ENCODE results near the gene CMTM4. TPM values are rescaled to one million over a fixed set of nuclear protein-coding genes. Genes with fewer than 3 reads are reported as not detected.
A peak's percentile ranks its signal among the peaks of the same experiment; 100 is the strongest.
"Not testable (repeated sequence)": the region's sequence is repeated elsewhere in the genome, so short reads cannot be mapped to it uniquely, and the experiment has no call there.

Gene CMTM4
- total RNA-seq, 1 experiment from 2014 or later = 35.0 TPM

DNA sequence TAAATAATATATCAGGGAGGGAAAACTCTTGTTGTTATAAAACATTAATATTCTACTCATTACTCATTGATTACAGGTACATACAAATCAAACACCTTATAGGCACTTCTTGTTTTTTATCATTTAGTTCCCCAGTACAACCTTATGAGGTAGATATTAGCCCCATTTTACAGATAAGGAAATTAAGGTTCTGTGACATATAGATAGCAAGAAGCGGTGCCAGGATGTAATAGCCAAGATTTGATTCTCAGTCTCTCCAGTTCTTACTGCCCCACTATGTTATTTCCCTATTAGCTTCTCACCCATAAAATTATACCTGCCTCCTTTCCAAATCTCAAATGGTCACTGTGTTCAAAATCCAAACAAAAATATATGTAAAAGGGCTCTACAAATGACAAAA is 55.2 kb downstream of the CMTM4 start:
- DNase-seq (ENCODE audit: low spot score) = no peak

DNA sequence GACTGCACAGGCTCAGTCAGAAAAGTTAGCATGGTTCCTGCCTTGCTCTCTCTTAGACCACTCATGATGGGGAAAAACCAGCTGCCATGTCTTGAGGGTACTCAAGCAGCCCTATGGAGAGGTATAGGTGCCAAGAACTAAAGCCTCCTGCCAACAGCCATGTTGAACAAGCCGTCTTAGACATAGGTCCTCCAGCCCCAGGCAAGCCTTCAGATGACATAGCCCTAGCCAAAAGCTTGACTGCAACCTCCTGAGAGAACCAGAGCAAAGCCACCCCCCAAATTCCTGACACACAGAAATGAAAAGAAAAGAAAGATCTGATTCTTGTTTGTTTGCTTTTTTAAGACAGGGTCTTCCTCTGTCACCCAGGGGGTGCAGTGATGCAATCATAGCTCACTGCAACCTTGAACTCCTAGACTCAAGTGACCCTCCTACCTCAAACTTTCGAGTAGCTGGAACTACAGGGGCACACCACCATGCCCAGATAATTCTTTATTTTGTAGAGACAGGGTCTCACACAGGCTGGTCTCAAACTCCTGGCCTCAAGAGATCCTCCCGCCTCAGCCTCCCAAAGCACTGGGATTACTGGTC is 55.7 kb downstream of the CMTM4 start:
- no peak for DNase-seq (ENCODE audit: low spot score)

DNA sequence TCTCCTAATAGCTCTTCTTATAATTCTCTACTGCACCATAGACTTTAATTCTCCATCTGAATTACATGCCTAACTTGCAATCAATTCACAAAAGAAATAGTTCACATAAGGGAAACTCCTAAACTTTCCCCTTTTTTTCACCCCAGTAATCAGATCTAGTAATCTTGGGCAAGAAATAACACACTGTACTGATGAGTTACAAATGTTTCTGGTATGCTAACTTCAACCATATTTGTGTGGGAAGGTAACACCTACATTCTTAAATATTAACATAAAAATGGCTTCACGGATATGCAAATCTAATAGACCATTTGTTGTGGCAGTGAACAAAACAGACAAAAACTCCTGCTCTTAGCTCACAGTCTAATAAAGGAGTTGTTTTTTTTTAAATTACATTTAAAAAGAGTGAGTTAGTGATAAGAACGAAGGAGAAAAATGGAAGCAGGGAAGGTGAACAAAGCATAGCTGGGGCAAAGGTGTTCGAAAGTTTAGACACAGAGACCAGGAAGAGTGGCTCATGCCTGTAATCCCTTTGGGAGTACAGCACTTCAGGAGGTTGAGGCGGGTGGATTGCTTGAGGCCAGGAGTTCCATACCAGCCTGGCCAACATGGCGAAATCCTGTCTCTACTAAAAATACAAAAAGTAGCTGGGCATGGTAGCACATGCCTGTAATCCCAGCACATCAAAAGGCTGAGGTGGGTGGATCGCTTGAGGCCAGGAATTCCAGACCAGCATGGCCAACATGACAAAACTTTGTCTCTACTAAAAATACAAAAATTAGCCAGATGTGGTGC is 57.3 kb downstream of the CMTM4 start:
- no peak for DNase-seq (ENCODE audit: low spot score)

DNA sequence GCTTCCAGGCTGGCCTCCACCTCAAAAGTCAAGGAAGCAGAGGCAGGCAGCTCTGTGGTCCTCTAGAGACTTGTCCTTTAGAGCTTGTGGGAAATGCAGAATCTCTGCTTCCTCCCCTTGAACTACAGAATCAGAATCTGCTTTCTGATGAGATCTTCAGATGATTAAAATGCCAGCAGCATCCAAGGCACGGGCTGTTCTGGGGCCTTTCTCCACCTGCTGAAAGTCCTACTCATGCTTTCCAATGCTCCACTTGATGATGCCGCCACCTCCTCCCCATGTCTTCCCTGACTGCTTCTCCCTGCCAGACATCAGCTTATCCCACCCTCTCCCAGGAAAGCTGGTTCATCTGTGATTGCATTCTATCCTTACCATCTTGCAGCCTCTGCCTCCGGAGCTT is 58.7 kb downstream of the CMTM4 start:
- DNase-seq (ENCODE audit: low spot score) = no peak

DNA sequence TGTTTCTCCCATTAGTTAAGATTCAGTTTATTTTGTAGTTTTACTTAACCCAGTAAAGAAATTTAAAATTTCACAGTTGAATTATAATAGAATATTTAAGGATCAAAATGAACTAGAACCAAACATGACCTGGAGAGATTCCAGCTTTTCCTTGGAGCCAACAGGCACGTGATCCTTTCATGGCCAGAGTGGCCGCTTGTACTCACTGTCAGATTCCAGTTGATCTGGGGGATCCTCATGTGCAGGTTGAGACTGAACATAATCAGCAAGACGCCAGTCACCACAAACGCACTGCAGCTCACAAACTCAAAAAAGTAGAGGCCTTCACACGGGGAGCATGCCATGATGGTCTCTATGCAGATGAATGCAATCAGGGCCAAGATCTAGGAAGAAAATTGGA is 60.3 kb downstream of the CMTM4 start:
- DNase-seq (ENCODE audit: low spot score) = no peak

DNA sequence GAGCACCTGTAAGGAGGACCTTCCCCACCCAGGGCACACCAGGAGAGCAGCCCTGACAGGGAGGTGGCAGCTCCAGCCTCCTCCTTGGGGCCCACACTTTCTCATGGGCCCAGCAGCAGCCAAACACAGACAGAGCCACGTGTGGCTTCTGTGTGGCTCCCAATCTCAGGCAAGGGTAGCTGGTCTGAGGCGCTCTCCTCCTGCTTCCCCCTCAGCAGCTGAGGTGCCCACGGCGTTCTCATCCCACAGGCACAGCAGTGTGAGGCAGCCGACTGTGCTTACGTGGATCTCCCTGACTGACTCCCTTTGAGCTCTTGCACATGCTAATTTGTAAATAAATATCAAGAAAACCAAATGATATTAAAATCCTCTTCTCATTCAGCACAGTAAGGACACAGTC is 61.1 kb downstream of the CMTM4 start:
- no peak for DNase-seq (ENCODE audit: low spot score)

DNA sequence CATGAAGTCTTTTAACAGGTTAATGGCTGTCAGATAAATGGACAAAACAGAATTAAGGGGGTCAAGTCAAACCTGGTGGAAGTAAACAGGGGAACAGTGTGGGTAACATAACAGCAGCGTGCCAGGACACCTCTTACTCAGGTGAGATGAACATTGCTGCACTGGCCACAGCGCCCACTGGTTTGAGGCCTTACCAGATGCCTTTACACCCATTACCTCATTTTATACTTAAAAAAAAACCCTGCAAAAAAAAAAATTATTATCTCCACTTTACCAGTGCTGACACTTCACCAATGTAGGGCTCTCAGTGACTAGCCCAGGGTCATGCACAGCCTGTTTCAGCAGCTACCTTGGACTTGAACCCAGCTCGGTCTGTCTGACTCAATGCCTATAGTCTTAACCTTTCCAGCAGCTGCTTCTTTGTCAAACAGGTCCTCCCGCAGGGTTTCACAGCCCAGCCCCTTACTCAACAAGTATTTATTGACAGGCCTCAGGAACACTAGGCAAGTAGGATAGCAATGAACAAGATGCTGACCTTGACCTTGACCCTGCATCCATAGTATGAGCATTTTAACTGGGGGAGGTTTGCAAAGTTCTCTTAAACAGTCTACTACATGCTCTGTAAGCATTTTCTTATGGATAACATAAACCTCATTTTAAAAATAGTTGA is 61.9 kb downstream of the CMTM4 start:
- no peak for DNase-seq (ENCODE audit: low spot score)

DNA sequence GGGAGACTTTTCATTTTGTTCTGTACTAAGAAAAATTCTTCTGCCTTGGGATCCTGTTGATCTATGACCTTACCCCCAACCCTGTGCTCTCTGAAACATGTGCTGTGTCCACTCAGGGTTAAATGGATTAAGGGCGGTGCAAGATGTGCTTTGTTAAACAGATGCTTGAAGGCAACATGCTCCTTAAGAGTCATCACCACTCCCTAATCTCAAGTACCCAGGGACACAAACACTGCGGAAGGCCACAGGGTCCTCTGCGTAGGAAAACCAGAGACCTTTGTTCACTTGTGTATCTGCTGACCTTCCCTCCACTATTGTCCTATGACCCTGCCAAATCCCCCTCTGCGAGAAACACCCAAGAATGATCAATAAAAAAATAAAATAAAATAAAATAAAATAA is 65.0 kb downstream of the CMTM4 start:
- not testable (repeated sequence) for DNase-seq (ENCODE audit: low spot score)

DNA sequence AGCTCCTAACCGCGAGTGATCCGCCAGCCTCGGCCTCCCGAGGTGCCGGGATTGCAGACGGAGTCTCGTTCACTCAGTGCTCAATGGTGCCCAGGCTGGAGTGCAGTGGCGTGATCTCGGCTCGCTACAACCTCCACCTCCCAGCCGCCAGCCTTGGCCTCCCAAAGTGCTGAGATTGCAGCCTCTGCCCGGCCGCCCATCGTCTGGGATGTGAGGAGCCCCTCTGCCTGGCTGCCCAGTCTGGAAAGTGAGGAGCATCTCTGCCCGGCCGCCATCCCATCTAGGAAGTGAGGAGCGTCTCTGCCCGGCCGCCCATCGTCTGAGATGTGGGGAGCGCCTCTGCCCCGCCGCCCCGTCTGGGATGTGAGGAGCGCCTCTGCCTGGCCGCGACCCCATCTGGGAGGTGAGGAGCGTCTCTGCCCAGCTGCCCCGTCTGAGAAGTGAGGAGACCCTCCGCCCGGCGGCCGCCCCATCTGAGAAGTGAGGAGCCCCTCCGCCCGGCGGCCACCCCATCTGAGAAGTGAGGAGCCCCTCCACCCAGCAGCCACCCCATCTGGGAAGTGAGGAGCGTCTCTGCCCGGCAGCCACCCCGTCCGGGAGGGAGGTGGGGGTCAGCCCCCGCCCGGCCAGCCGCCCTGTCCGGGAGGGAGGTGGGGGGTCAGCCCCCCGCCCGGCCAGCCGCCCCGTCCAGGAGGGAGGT is 65.8 kb downstream of the CMTM4 start:
- DNase-seq (ENCODE audit: low spot score) = not testable (repeated sequence)

DNA sequence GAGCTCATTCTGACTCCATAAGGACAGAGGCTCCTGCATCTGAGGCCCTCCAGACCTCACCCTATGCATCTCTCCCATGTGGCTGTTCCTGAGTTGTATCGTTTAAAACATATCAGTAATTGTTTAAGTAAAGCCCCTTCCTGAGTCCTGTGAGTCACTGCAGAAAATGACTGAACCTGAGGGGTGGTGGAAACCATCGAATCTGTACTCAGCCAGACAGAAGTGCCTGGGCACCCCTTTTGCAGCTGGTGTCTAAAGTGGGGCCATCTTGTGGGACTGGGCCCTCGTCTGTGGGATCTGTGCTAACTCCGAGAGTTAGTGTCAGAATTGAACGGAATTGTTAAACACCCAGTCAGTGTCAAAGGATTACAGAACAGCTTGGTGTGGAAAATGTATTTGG is 66.7 kb downstream of the CMTM4 start:
- no peak for DNase-seq (ENCODE audit: low spot score)

DNA sequence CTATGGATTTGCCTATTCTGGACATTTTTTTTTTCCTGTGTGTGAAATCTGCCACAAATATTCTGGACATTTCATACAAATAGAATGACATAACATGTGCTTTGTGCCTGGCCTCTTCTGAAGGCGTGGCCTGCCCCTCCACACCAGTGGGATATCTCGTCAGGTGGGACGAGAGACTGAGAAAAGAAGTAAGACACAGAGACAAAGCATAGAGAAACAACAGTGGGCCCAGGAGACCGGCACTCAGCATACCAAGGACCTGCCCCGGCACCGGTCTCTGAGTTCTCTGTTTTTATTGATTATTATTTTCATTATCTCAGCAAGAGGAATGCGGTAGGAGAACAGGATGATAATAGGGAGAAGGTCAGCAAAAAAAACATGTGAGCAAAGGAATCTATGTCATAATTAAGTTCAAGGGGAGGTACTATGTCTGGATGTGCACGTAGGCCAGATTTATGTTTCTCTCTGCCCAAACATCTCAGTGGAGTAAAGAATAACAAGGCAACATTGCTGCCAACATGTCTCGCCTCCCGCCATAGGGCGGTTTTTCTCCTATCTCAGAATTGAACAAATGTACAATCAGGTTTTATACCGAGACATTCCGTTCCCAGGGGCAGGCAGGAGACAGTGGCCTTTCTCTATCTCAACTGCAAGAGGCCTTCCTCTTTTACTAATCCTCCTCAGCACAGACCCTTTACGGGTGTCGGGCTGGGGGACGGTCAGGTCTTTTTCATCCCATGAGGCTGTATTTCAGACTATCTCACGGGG is 68.7 kb downstream of the CMTM4 start:
- DNase-seq (ENCODE audit: low spot score) = not testable (repeated sequence)

DNA sequence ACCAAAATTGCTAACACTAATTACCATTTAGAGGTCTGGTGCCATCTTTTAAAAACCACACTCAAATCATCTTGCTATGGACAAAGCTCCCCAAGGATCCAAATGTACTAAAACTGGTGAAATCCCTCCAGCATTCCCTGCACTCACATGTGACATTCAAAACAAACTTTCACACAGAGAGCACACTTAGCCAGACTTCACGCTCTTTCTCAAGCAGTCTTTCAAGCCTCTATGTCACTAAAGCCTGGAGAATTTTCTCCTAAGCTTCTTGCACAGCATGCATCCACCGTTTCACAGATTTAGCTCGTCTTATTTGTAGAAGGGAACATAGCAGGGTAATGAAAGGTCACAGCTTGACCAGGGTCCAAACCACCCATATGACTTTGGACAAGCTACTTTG is 72.8 kb downstream of the CMTM4 start:
- no peak for DNase-seq (ENCODE audit: low spot score)

DNA sequence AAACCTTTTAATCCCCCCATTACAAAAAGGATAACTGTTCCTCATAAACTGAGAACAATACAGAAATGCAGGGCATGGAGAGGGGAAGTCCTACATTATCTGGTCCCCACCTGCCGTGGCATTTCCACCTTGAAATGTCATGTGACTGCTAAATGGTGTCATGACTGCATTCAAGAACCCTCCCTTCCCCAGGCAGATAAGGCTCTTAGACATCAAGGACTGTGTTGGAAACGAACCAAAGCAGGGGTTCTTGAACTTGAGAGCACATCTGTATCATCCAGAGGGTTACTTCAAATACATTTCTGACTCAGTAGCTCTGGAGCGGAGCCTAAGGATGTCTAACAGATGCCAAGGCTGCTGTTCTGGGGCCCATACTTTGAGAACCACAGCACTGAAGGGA is 73.7 kb downstream of the CMTM4 start:
- DNase-seq (ENCODE audit: low spot score) = no peak

DNA sequence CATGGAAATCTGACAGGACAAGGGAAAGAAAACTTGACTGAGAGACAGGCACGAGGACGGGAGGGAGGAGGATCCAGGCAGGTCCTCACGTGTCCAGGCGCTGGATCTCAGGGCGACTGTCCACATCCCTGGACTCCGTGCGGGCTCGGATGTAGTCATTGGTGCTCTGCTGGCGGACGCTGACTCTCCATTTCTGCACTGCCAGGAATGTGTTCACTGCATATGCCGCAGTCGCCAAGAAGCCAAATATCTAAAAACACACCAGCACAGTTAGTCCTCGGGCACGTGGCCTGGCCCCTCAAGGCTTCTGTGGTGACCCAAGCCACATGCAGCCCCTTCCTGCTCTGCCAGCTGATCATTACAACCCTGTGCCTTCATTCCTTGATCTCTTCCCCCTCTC is 74.6 kb downstream of the CMTM4 start:
- DNase-seq (ENCODE audit: low spot score) = no peak

DNA sequence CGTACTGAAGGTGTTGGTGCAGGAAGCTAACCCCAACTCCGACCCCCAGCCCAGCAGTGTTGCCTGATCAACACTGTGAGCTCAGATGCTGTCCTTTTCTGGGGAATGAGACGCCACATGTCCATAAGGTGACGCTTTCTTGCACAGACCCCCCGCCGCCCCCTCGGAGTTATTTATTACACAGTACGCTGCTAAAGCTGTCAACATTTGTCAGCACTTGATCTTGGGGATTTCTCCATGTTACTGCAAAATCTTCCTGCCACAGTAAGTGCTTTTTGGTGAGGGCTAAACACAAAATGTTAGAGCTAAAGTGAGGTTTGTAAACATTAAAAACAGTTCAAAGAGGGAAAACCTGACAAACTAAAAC is 76.1 kb downstream of the CMTM4 start:
- DNase-seq (ENCODE audit: low spot score) = no peak

DNA sequence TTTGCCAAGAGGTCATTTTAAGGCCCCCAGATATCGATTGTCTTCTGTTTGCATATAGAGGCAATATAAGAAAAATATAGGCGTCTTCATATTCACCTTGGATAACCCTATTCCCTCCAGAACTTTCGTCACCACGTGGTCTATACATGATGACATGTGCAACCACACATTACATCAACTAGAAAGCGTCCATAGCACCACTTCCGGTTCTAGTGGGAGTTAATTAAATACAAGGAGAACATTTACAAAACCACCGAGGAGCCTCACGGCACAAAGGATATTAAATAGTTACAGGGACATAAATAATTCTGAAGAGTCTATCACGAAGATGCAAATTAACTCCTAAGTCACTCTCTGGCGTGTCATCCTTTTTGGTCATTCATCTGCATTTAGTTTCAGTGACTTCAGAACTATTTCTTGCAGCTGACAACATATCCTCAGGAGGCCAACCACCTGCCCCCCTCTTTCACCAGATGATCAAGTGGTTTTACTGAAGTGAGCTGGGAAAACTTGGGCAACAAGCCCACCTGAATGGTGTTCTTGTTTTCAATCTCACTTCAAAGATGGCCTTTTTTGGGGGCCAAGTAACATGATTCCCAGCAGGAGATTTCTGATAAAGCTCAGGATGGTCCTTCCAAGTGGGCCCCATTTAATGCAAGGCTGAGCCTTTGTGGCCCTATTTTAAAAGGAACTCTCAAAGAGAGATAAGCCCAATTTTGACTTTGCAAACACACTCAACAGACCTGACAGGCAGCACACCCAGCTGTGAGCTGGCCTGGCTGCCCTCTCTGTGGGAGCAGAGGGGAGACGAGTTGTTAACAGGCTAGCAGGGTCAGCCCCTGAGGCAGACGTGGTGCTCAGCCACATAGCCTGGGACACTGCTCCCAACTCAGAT is 76.8 kb downstream of the CMTM4 start:
- DNase-seq (ENCODE audit: low spot score) = peak; percentile 73

DNA sequence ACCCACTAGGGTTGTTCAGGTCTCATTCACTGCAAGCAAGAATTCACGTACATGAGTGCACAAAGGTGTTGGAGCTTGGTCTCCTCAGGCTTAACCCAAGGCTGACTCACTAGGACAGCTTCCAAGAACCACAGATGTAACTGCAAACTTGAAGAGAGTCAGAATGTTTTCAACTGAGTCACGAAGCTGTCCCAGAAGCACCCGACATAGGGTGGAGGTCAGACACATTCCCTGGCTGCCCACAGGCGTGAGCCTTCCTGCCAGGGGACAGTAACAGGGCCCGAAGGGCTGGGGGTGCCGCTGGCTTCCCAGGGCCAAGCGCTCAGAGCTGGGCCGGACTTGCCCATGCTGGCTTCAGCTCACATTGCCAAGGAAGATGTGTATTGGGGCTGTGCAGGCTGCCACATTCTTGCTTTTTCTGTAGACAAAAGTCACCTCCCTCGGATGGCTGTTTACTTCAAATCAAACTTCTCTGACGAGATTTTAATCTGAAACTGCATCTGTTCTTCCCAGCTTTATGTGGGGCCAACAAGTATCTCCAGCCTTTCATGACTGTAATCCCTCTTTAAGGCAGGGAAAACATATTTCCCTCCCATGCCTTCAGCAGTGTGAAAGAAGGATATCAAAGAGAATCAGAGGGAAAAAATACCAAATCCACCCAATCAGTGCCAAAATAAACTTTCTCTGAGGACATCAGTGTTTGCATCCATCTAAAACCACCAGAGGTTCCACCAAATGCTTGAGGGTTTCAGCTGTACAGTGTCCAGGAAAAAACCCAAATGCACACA is 77.8 kb downstream of the CMTM4 start:
- peak; percentile 94 for DNase-seq (ENCODE audit: low spot score)

DNA sequence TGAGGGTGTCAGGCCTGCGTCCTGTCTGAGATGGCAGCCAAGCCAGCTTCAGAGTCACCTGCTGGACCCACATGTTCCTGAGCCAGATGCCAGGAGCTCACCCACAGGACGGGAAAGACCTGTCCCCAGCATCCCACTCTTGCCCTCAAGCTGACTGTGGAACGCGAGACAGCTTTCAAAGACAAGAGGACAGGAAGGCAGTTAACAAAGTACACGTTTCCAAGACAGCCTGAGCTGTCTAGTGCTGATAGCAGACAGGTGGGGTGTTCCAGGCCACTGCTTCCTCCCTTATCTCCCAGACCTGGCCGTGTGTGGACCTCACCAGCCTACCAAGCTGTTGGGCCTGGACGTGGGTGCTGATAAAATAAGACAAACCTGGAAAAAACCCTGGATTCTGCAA is 78.8 kb downstream of the CMTM4 start:
- no peak for DNase-seq (ENCODE audit: low spot score)

DNA sequence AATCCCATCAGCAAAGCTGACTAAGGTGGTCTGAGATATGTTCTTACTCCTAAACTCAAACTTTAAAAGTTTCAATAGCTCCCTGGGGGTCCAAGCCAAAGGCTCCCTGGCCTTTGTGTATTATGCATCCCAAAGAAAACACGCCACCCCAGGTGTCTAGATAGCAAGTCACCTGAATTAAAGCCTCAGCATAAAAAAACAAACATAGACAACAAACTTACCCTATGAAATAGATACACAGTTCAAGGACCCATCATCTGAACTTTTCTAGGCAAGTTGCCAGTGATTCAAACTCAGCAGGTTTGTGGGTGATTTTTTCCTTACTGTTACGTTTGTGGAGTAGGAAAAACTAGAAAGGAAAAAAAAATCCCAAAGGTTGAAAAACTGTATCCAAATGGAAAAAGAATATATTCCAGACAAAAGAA is 79.5 kb downstream of the CMTM4 start:
- DNase-seq (ENCODE audit: low spot score) = no peak

DNA sequence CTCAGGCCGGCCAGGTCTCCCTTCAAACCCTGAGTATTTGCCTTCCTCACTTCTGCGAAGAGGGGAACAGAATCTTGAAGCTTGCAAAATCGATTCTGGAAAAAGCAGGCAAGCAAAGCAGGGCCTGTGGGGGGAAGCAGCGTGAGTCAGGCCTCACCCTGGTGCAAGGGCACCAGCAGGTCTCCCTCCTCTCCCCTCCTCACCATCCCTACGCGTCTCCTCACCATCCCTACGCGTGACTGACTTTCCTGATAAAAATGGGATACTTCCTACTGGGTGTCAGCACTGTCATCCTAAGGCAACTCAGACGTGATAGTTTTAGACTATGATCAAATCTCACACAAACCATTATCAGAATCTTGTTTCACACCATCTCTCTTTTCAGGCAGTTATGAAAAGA is 80.0 kb downstream of the CMTM4 start:
- no peak for DNase-seq (ENCODE audit: low spot score)

Measured in A172 (cell line).